Vagina (tissue), 2 donors: ENCODE data around the gene CAPZB. TPM values are rescaled to one million over a fixed set of nuclear protein-coding genes. Genes with fewer than 3 reads are reported as not detected.

ENCODE experiments used
- DNase-seq, 2 donors: peaks; one replicate each; pipeline ENCODE4 v3.0.0-alpha.2; 2017; ENCODE audit errors: extremely low spot score in 2 of 2
- H3K27ac ChIP-seq: fragments of 200-600 bp; sonication (generic); one replicate; pipeline ENCODE4 v1.5.1; 2019
- H3K27me3 ChIP-seq: fragments of 200-600 bp; sonication (generic); one replicate; pipeline ENCODE4 v1.5.1; 2019
- H3K36me3 ChIP-seq, 2 donors: fragments of 200-600 bp; sonication (generic); one replicate each; pipeline ENCODE4 v1.5.1; 2017 to 2019
- H3K4me1 ChIP-seq: fragments of 200-600 bp; sonication (generic); one replicate; pipeline ENCODE4 v1.5.1; 2019
- H3K4me3 ChIP-seq, 2 donors: fragments of 200-600 bp; sonication (generic); 1 replicate in 1 of 2; 2 replicates in 1 of 2; pipeline ENCODE4 v1.5.1; 2016 to 2019
- H3K9me3 ChIP-seq: fragments of 200-600 bp; sonication (generic); one replicate; pipeline ENCODE4 v1.5.1; 2019
- POLR2A ChIP-seq, 2 donors: fragments of 450-650 bp; IDR thresholded peaks; one replicate each; pipeline ENCODE4 v1.6.1; 2017; ENCODE audit warnings: antibody characterized with exemption in 2 of 2, mild to moderate bottlenecking in 2 of 2, moderate library complexity in 2 of 2
- POLR2AphosphoS5 ChIP-seq, 2 donors: sonication (generic); formaldehyde crosslinking; IDR thresholded peaks; one replicate each; pipeline ENCODE4 v1.9.0; 2017; ENCODE audit warnings: antibody characterized with exemption in 2 of 2, mild to moderate bottlenecking in 2 of 2, low read depth in 1 of 2; ENCODE audit not compliant: insufficient read depth in 1 of 2
- intact Hi-C: fragments of 100-400 bp; cut with DNase I; formaldehyde crosslinking; loops from one replicate; pipeline ENCODE4 v1.15.1; 2023
- total RNA-seq: library from RNA; depleted of rRNA; stranded (reverse); fragments of >200 nt; gene quantifications from one replicate; pipeline ENCODE4 v1.2.3, GENCODE V29; 2016
- TF ChIP-seq, protein P1 (sequence below), 3 experiments: fragments of 450-650 bp in 2 of 3; fragments of 200-600 bp in 1 of 3; sonication (generic) in 1 of 3; IDR thresholded peaks; one replicate each; pipeline ENCODE4 v1.5.1; 2017 to 2019; ENCODE audit warnings: antibody characterized with exemption in 3 of 3, mild to moderate bottlenecking in 2 of 3, moderate library complexity in 2 of 3

Gene CAPZB
- total RNA-seq, 1 donor from 2014 or later, result 152 TPM

GRCh38 chr1:19377812-19378718 is 107.3 kb downstream of the CAPZB start:
- no peaks in the 10 kb centered on the region for H3K9me3 ChIP-seq
- no peak for DNase-seq
- no peaks in the 10 kb centered on the region for H3K27me3 ChIP-seq
- peaks cover 0 to 37% of the 10 kb centered on the region in 2 donors for H3K36me3 ChIP-seq
- peak overlapping the region; percentile 4 for H3K27ac ChIP-seq
- TF ChIP-seq, protein P1, sequence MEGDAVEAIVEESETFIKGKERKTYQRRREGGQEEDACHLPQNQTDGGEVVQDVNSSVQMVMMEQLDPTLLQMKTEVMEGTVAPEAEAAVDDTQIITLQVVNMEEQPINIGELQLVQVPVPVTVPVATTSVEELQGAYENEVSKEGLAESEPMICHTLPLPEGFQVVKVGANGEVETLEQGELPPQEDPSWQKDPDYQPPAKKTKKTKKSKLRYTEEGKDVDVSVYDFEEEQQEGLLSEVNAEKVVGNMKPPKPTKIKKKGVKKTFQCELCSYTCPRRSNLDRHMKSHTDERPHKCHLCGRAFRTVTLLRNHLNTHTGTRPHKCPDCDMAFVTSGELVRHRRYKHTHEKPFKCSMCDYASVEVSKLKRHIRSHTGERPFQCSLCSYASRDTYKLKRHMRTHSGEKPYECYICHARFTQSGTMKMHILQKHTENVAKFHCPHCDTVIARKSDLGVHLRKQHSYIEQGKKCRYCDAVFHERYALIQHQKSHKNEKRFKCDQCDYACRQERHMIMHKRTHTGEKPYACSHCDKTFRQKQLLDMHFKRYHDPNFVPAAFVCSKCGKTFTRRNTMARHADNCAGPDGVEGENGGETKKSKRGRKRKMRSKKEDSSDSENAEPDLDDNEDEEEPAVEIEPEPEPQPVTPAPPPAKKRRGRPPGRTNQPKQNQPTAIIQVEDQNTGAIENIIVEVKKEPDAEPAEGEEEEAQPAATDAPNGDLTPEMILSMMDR (IDR thresholded peaks at IDR 0.05), result no peak
- TF ChIP-seq POLR2A (IDR thresholded peaks at IDR 0.05) (no peak), POLR2AphosphoS5 (IDR thresholded peaks at IDR 0.05; ENCODE audit: insufficient read depth in 1 of 2, low read depth in 1 of 2) (no peak)
- H3K4me3 ChIP-seq, result no peak overlapping the region
- H3K4me1 ChIP-seq, result peaks cover 51% of the 10 kb centered on the region
- intact Hi-C loops, result no loop called here

DNA sequence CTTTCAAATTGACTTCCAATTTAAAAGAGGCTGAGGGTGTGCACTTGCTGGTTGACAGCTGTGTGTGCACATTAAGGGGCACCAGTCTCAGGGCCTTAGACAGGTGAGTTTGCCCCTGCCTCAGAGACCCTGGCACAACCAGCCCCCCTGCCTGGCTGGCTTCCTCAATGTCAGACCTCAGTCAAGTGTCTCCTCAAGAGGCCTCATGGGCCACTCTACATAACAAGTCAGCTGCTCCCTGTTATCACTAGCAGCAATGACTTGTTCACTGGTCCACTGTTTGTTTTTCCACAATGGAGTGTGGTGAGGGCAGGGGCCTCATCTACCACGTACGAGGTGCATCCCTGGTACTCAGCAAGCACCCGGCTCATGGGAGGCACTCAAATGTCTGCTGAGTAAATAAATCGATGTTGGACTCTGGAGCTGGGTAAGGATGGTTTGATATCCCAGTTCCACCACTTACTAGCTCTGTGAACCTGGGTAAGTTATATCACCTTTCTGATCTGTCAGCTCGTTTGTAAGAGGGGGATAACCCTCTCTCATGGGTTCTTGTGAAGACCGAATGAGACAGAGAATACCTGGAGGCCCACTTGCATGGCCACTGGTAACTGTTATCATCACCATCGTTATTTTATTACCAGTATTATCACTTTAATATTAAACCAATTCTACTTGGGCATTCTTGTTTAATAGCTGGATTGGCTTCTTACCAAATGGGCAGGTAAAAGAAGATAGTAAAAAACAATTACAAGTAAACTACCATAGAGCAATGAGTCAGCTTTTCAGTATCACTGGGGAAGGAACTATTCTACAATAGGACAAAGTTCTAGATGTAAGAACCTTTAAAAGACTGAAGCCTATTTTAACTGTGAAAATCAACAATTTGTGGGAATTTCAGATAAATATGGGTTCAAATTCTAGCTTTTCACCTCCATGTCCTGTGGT is 108.6 kb downstream of the CAPZB start:
- Histone ChIP-seq H3K27ac (peak overlapping the region; percentile 87), H3K27me3 (no peaks in the 10 kb centered on the region), H3K36me3 (peaks cover 0 to 37% of the 10 kb centered on the region in 2 donors), H3K4me1 (peaks cover 57% of the 10 kb centered on the region), H3K4me3 (no peak overlapping the region), H3K9me3 (no peaks in the 10 kb centered on the region)
- DNase-seq, result no peak
- no peak for TF ChIP-seq POLR2AphosphoS5 (IDR thresholded peaks at IDR 0.05; ENCODE audit: insufficient read depth in 1 of 2, low read depth in 1 of 2)
- TF ChIP-seq POLR2A (IDR thresholded peaks at IDR 0.05), result no peak
- TF ChIP-seq, protein P1 (IDR thresholded peaks at IDR 0.05), result no peak
- intact Hi-C loops, result no loop called here

DNA sequence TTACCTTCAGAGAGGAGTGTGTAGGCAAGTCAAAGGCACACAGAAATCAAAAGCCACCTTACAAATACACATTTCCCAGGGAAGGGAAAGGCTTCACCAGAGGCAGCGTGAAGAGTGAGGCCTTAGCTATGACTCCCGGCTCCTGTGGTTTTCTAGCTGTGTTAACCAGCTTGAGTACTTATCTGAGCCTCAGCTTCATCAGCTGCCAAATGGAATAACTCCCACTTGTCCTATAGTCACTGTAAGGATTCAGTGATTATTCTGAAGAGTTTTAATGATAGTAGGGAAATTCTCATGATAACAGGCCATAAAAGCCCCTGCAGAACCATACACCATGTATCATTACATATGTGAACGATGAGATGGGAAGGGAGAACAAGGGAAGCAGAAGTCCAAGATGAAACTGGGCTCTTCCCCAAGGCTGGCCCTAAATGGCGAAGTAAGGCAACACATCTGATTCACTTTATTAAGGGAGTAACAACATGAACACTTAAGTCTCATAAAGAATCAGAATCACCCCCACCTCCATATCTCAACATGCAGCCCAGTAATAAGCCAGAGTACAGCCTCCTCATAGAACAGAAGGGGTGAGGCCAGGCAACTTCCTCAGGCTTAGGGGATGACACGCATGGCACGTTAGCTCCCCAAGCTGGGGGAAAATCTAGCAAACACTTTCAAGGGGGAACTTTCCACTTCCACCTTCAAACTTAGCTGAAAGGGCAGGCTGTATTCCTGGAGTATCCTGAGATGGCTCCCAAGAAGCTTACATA is 109.5 kb downstream of the CAPZB start:
- Histone ChIP-seq H3K27me3 (no peaks in the 10 kb centered on the region), H3K9me3 (no peaks in the 10 kb centered on the region), H3K27ac (peak overlapping the region; percentile 87), H3K36me3 (peaks cover 0 to 36% of the 10 kb centered on the region in 2 donors), H3K4me3 (no peak overlapping the region), H3K4me1 (peaks cover 61% of the 10 kb centered on the region)
- intact Hi-C loops, result no loop called here
- no peak for TF ChIP-seq POLR2A (IDR thresholded peaks at IDR 0.05)
- TF ChIP-seq POLR2AphosphoS5 (IDR thresholded peaks at IDR 0.05; ENCODE audit: insufficient read depth in 1 of 2, low read depth in 1 of 2), result no peak
- TF ChIP-seq, protein P1 (IDR thresholded peaks at IDR 0.05), result no peak
- DNase-seq, result no peak

- no peak overlapping the region for H3K4me3 ChIP-seq
- intact Hi-C loops, result no loop called here
- H3K9me3 ChIP-seq, result no peaks in the 10 kb centered on the region
- H3K27ac ChIP-seq, result peak overlapping the region; percentile 87
- TF ChIP-seq, protein P1 (IDR thresholded peaks at IDR 0.05), result no peak
- peak in 1 of 2 donors; percentile 16 for TF ChIP-seq POLR2AphosphoS5 (IDR thresholded peaks at IDR 0.05; ENCODE audit: insufficient read depth in 1 of 2, low read depth in 1 of 2)
- TF ChIP-seq POLR2A (IDR thresholded peaks at IDR 0.05), result no peak
- H3K4me1 ChIP-seq, result peaks cover 70% of the 10 kb centered on the region
- DNase-seq, result no peak
- H3K36me3 ChIP-seq, result peaks cover 0 to 28% of the 10 kb centered on the region in 2 donors
- no peaks in the 10 kb centered on the region for H3K27me3 ChIP-seq
Observed at GRCh38 chr1:19374926-19375325, 110.4 kb downstream of the CAPZB start.
